Neuronal stem cell (in vitro differentiated cells): ENCODE data around the gene CYB5R4.

Experiments used
- DNase-seq: peaks from one replicate; pipeline ENCODE4 v3.0.0-alpha.2; 2013; ENCODE audit warnings: low spot score
- H2AFZ ChIP-seq: one replicate; pipeline ENCODE4 v1.6.1; 2013; ENCODE audit warnings: mild to moderate bottlenecking, low read length, inconsistent platforms
- H2AK5ac ChIP-seq: 2 replicates; pipeline ENCODE4 v1.6.1; 2013; ENCODE audit warnings: low read depth, mild to moderate bottlenecking, inconsistent platforms, low read length, moderate library complexity, mixed read lengths
- H2BK120ac ChIP-seq: 2 replicates; pipeline ENCODE4 v1.6.1; 2013; ENCODE audit warnings: low read depth, mild to moderate bottlenecking, inconsistent platforms, low read length, moderate library complexity, mixed read lengths
- H2BK12ac ChIP-seq: one replicate; pipeline ENCODE4 v1.6.1; 2013; ENCODE audit warnings: low read length, inconsistent platforms
- H2BK15ac ChIP-seq: 2 replicates; pipeline ENCODE4 v1.6.1; 2013; ENCODE audit warnings: mild to moderate bottlenecking, low read length, inconsistent platforms, mixed read lengths
- H2BK5ac ChIP-seq: one replicate; pipeline ENCODE4 v1.6.1; 2013; ENCODE audit warnings: inconsistent platforms, mild to moderate bottlenecking, low read length, moderate library complexity
- H3K14ac ChIP-seq: one replicate; pipeline ENCODE4 v1.6.1; 2013; ENCODE audit warnings: low read length, inconsistent platforms
- H3K18ac ChIP-seq: 2 replicates; pipeline ENCODE4 v1.6.1; 2013; ENCODE audit warnings: low read length, inconsistent platforms
- H3K23ac ChIP-seq: 2 replicates; pipeline ENCODE4 v1.6.1; 2013; ENCODE audit warnings: low read depth, mild to moderate bottlenecking, mixed read lengths, low read length, inconsistent platforms; ENCODE audit not compliant: poor library complexity
- H3K27ac ChIP-seq: replicated peaks from 3 replicates; pipeline ENCODE4 v1.5.1; 2013; ENCODE audit warnings: low read length, inconsistent platforms
- H3K27me3 ChIP-seq, 3 experiments: 2 replicates each; pipeline ENCODE4 v1.6.1; 2013; ENCODE audit warnings: low read length in 3 of 3, mild to moderate bottlenecking in 2 of 3, inconsistent platforms in 1 of 3, low read depth in 1 of 3, mixed read lengths in 1 of 3, moderate library complexity in 1 of 3; ENCODE audit not compliant: control insufficient read depth in 3 of 3, insufficient read depth in 3 of 3
- H3K36me3 ChIP-seq, 2 donors: replicated peaks in 1 of 2; 2 replicates each; pipeline ENCODE4 v1.6.1; 2013; ENCODE audit warnings: low read length in 2 of 2; ENCODE audit not compliant: control insufficient read depth in 2 of 2, insufficient read depth in 2 of 2
- H3K4ac ChIP-seq: 2 replicates; pipeline ENCODE4 v1.6.1; 2013; ENCODE audit warnings: inconsistent platforms, mild to moderate bottlenecking, low read length, moderate library complexity
- H3K4me1 ChIP-seq, 2 donors: 1 replicate in 1 of 2; 2 replicates in 1 of 2; pipeline ENCODE4 v1.6.1; 2013; ENCODE audit warnings: low read length in 2 of 2, low read depth in 1 of 2; ENCODE audit not compliant: control insufficient read depth in 2 of 2, insufficient read depth in 1 of 2
- H3K4me2 ChIP-seq: one replicate; pipeline ENCODE4 v1.6.1; 2013; ENCODE audit warnings: mild to moderate bottlenecking, low read length, inconsistent platforms; ENCODE audit not compliant: insufficient read depth, poor library complexity, severe bottlenecking
- H3K4me3 ChIP-seq, 2 donors: 2 replicates each; pipeline ENCODE4 v1.5.1; 2013; ENCODE audit warnings: low read length in 2 of 2, mild to moderate bottlenecking in 2 of 2, inconsistent platforms in 1 of 2, moderate library complexity in 1 of 2
- H3K79me1 ChIP-seq: one replicate; pipeline ENCODE4 v1.6.1; 2013; ENCODE audit warnings: low read depth, mild to moderate bottlenecking, inconsistent platforms, low read length, moderate library complexity
- H3K9ac ChIP-seq: one replicate; pipeline ENCODE4 v1.6.1; 2013; ENCODE audit warnings: mild to moderate bottlenecking, low read depth, low read length, inconsistent platforms; ENCODE audit not compliant: poor library complexity
- H3K9me3 ChIP-seq, 2 donors: replicated peaks in 1 of 2; 2 replicates each; pipeline versions ENCODE3 to v1.6.1; 2013; ENCODE audit warnings: low read length in 2 of 2, mild to moderate bottlenecking in 2 of 2, inconsistent platforms in 1 of 2, low read depth in 1 of 2, mixed read lengths in 1 of 2, moderate library complexity in 1 of 2; ENCODE audit not compliant: control insufficient read depth in 2 of 2, insufficient read depth in 1 of 2
- H4K8ac ChIP-seq: one replicate; pipeline ENCODE4 v1.6.1; 2013; ENCODE audit warnings: low read depth, mild to moderate bottlenecking, inconsistent platforms, low read length, moderate library complexity
- H4K91ac ChIP-seq: one replicate; pipeline ENCODE4 v1.6.1; 2013; ENCODE audit warnings: low read length, low read depth, mild to moderate bottlenecking, inconsistent platforms; ENCODE audit not compliant: poor library complexity
- WGBS, 2 donors: extraction: QIAGEN DNeasy Blood & Tissue Kit; methylation state at CpG; one replicate each; pipeline ENCODE4 v1.1.7; 2013; ENCODE audit warnings: missing lambda C conversion rate in 2 of 2, mixed read lengths in 1 of 2; ENCODE audit not compliant: insufficient read length in 2 of 2, insufficient replicate concordance in 1 of 2; ENCODE audit errors: extremely low coverage in 2 of 2; 5-methylcytosine and 5-hydroxymethylcytosine counted together

The CYB5R4 gene

GRCh38 chr6:83978324-83978734 lies 118.8 kb downstream of the CYB5R4 start:
- H3K4me2 ChIP-seq, result no peak overlapping the region
- no peaks in the 10 kb centered on the region for H3K36me3 ChIP-seq
- H3K23ac ChIP-seq, result no peak overlapping the region
- H2AK5ac ChIP-seq, result no peak overlapping the region
- no peak overlapping the region for H3K14ac ChIP-seq
- H3K9me3 ChIP-seq, result peaks cover 0 to 4% of the 10 kb centered on the region in 2 donors
- no peak overlapping the region for H2BK5ac ChIP-seq
- no peak overlapping the region for H3K4ac ChIP-seq
- H3K9ac ChIP-seq, result no peak overlapping the region
- H4K8ac ChIP-seq, result no peak overlapping the region
- no peak overlapping the region for H2BK120ac ChIP-seq
- no peak overlapping the region for H2BK15ac ChIP-seq
- H2BK12ac ChIP-seq, result no peak overlapping the region
- H3K18ac ChIP-seq, result no peak overlapping the region
- H3K27me3 ChIP-seq, result no peaks in the 10 kb centered on the region
- H4K91ac ChIP-seq, result no peak overlapping the region
- WGBS, 2 donors, result no CpG with 5 or more reads among the region's 1 CpG
- H3K27ac ChIP-seq, result no peak overlapping the region
- no peak overlapping the region for H2AFZ ChIP-seq
- H3K4me1 ChIP-seq, result no peaks in the 10 kb centered on the region
- DNase-seq, result no peak
- no peaks in the 10 kb centered on the region for H3K79me1 ChIP-seq
- H3K4me3 ChIP-seq, result no peak overlapping the region

- Histone ChIP-seq H3K14ac (no peak overlapping the region), H2BK12ac (no peak overlapping the region), H4K8ac (no peak overlapping the region), H3K79me1 (no peaks in the 10 kb centered on the region), H2BK5ac (no peak overlapping the region), H3K18ac (no peak overlapping the region), H3K27ac (no peak overlapping the region), H3K4me1 (no peaks in the 10 kb centered on the region), H2BK15ac (no peak overlapping the region), H2AFZ (no peak overlapping the region), H3K4me2 (no peak overlapping the region), H3K9ac (no peak overlapping the region), H3K9me3 (peaks cover 0 to 4% of the 10 kb centered on the region in 2 donors), H3K4ac (no peak overlapping the region), H2AK5ac (no peak overlapping the region), H3K36me3 (no peaks in the 10 kb centered on the region), H3K4me3 (no peak overlapping the region), H4K91ac (no peak overlapping the region), H2BK120ac (no peak overlapping the region), H3K27me3 (no peaks in the 10 kb centered on the region), H3K23ac (no peak overlapping the region)
- no CpG with 5 or more reads among the region's 3 CpGs for WGBS, 2 donors
- DNase-seq, result no peak
These were observed 119.5 kb downstream of the CYB5R4 start for GRCh38 chr6:83978997-83979396.

- Histone ChIP-seq H2BK5ac (no peak overlapping the region), H3K27ac (no peak overlapping the region), H3K27me3 (no peaks in the 10 kb centered on the region), H4K91ac (no peak overlapping the region), H3K18ac (no peak overlapping the region), H2AFZ (no peak overlapping the region), H3K4me2 (no peak overlapping the region), H2BK15ac (no peak overlapping the region), H3K36me3 (no peaks in the 10 kb centered on the region), H2AK5ac (no peak overlapping the region), H3K4me1 (no peaks in the 10 kb centered on the region), H3K4me3 (no peak overlapping the region), H3K14ac (no peak overlapping the region), H3K4ac (no peak overlapping the region), H3K9ac (no peak overlapping the region), H4K8ac (no peak overlapping the region), H2BK120ac (no peak overlapping the region), H2BK12ac (no peak overlapping the region), H3K9me3 (peaks cover 0 to 4% of the 10 kb centered on the region in 2 donors), H3K23ac (no peak overlapping the region), H3K79me1 (no peaks in the 10 kb centered on the region)
- WGBS, 2 donors, result no CpG with 5 or more reads among the region's 1 CpG
- no peak for DNase-seq
These were observed 124.9 kb downstream of the CYB5R4 start for GRCh38 chr6:83984411-83984810.

GRCh38 chr6:83985308-83985713 lies 125.8 kb downstream of the CYB5R4 start:
- H2AFZ ChIP-seq, result no peak overlapping the region
- no peaks in the 10 kb centered on the region for H3K27me3 ChIP-seq
- H3K79me1 ChIP-seq, result no peaks in the 10 kb centered on the region
- H2BK15ac ChIP-seq, result no peak overlapping the region
- H3K4me3 ChIP-seq, result no peak overlapping the region
- H3K9ac ChIP-seq, result no peak overlapping the region
- H3K4ac ChIP-seq, result no peak overlapping the region
- no peak for DNase-seq
- no peak overlapping the region for H2BK120ac ChIP-seq
- no peak overlapping the region for H3K14ac ChIP-seq
- H4K91ac ChIP-seq, result no peak overlapping the region
- H2AK5ac ChIP-seq, result no peak overlapping the region
- H3K36me3 ChIP-seq, result no peaks in the 10 kb centered on the region
- no peak overlapping the region for H3K4me2 ChIP-seq
- WGBS, 2 donors, result no CpG with 5 or more reads among the region's 1 CpG
- no peak overlapping the region for H3K27ac ChIP-seq
- no peak overlapping the region for H2BK12ac ChIP-seq
- no peaks in the 10 kb centered on the region for H3K4me1 ChIP-seq
- H3K18ac ChIP-seq, result no peak overlapping the region
- no peak overlapping the region for H2BK5ac ChIP-seq
- no peak overlapping the region for H4K8ac ChIP-seq
- H3K23ac ChIP-seq, result no peak overlapping the region
- H3K9me3 ChIP-seq, result peaks cover 0 to 4% of the 10 kb centered on the region in 2 donors
